HepG2 (cell line): ENCODE measurements around the gene IFT172. TPM values are rescaled to one million over a fixed set of nuclear protein-coding genes. Genes with fewer than 3 reads are reported as not detected.

Experiments used
- FIP1L1 ChIP-seq: fragments of 200-400 bp; formaldehyde crosslinking; IDR thresholded peaks from 2 replicates; pipeline ENCODE4 v1.6.1; 2018; ENCODE audit warnings: low read depth, mild to moderate bottlenecking, low read length, moderate library complexity, borderline replicate concordance; ENCODE audit not compliant: insufficient read depth
- HDAC2 ChIP-seq: sonication (generic); formaldehyde crosslinking; IDR thresholded peaks from 2 replicates; pipeline ENCODE4 v1.4.0; 2020; ENCODE audit warnings: missing genetic modification reagents
- HOXA7 ChIP-seq: sonication (generic); formaldehyde crosslinking; IDR thresholded peaks from 2 replicates; pipeline ENCODE4 v1.8.1; 2022; ENCODE audit warnings: mild to moderate bottlenecking, missing genetic modification reagents, moderate library complexity
- JUNB ChIP-seq: sonication (generic); formaldehyde crosslinking; IDR thresholded peaks from 2 replicates; pipeline ENCODE4 v1.8.0; 2022; ENCODE audit warnings: missing genetic modification reagents, mild to moderate bottlenecking, borderline replicate concordance
- KLF16 ChIP-seq, 2 experiments: sonication (generic) in 1 of 2; formaldehyde crosslinking in 1 of 2; IDR thresholded peaks; 2 replicates each; pipeline versions ENCODE4 v1.6.1 to v1.8.0; 2016 to 2023; ENCODE audit warnings: missing genetic modification reagents in 2 of 2, missing compliant biosample characterization in 1 of 2
- KLF6 ChIP-seq: IDR thresholded peaks from 2 replicates; pipeline ENCODE4 v1.8.0; 2016; ENCODE audit warnings: missing biosample characterization, missing genetic modification reagents
- MTF2 ChIP-seq: sonication (generic); formaldehyde crosslinking; IDR thresholded peaks from 2 replicates; pipeline ENCODE4 v1.5.0; 2020; ENCODE audit warnings: missing genetic modification reagents, borderline replicate concordance
- NKX3-1 ChIP-seq: sonication (generic); formaldehyde crosslinking; IDR thresholded peaks from 2 replicates; pipeline ENCODE4 v1.5.0; 2020; ENCODE audit warnings: missing genetic modification reagents
- TEAD2 ChIP-seq: sonication (generic); formaldehyde crosslinking; IDR thresholded peaks from 2 replicates; pipeline ENCODE4 v1.9.0; 2021; ENCODE audit warnings: missing genetic modification reagents
- THYN1 ChIP-seq: sonication (generic); formaldehyde crosslinking; IDR thresholded peaks from 2 replicates; pipeline ENCODE4 v1.8.1; 2023; ENCODE audit warnings: low read depth, mild to moderate bottlenecking, moderate library complexity, missing genetic modification reagents, borderline replicate concordance
- TRIM24 ChIP-seq: sonication (generic); formaldehyde crosslinking; IDR thresholded peaks from 2 replicates; pipeline ENCODE4 v1.8.0; 2022; ENCODE audit warnings: mild to moderate bottlenecking, missing genetic modification reagents
- TSC22D2 ChIP-seq: sonication (generic); formaldehyde crosslinking; IDR thresholded peaks from 2 replicates; pipeline ENCODE4 v1.5.1; 2020; ENCODE audit warnings: missing genetic modification reagents, mild to moderate bottlenecking, borderline replicate concordance
- ZBTB1 ChIP-seq: sonication (generic); formaldehyde crosslinking; IDR thresholded peaks from 2 replicates; pipeline ENCODE4 v1.4.0; 2020; ENCODE audit warnings: missing genetic modification reagents, borderline replicate concordance
- ZBTB8A ChIP-seq: sonication (generic); formaldehyde crosslinking; IDR thresholded peaks from 2 replicates; pipeline ENCODE4 v1.4.0; 2020; ENCODE audit warnings: mild to moderate bottlenecking, low read depth, missing genetic modification reagents, borderline replicate concordance
- ZFP36 ChIP-seq: fragments of 150-350 bp; IDR thresholded peaks from 2 replicates; pipeline ENCODE4 v1.6.1; 2018; ENCODE audit warnings: borderline replicate concordance, low read length, low read depth; ENCODE audit not compliant: partially characterized antibody
- ZNF124 ChIP-seq: sonication (generic); formaldehyde crosslinking; IDR thresholded peaks from 2 replicates; pipeline ENCODE4 v1.4.0; 2020; ENCODE audit warnings: missing genetic modification reagents
- ZNF230 ChIP-seq: sonication (generic); formaldehyde crosslinking; IDR thresholded peaks from 2 replicates; pipeline ENCODE4 v1.4.0; 2020; ENCODE audit warnings: mild to moderate bottlenecking, missing genetic modification reagents
- ZNF652 ChIP-seq: IDR thresholded peaks from 2 replicates; pipeline ENCODE4 v1.6.1; 2016; ENCODE audit warnings: low read depth, borderline replicate concordance
- ZNF660 ChIP-seq: sonication (generic); formaldehyde crosslinking; IDR thresholded peaks from 2 replicates; pipeline ENCODE4 v1.5.1; 2020; ENCODE audit warnings: mild to moderate bottlenecking, low read depth, missing genetic modification reagents, borderline replicate concordance
- ZNF839 ChIP-seq: sonication (generic); formaldehyde crosslinking; IDR thresholded peaks from 2 replicates; pipeline ENCODE4 v1.4.0; 2020; ENCODE audit warnings: missing genetic modification reagents, mild to moderate bottlenecking, borderline replicate concordance
- polyA plus RNA-seq, 8 experiments: library from polyadenylated mRNA; depleted of rRNA in 3 of 8; stranded (reverse) in 7 of 8; unstranded in 1 of 8; fragments of >200 nt; fragmentation: Illumina TruSeq in 4 of 8; extraction: Trizol in 4 of 8; gene quantifications; 2 replicates each; pipeline versions ENCODE4 v1.2.1 to v1.2.3, GENCODE V29; 2011 to 2016; ENCODE audit warnings: low read depth in 4 of 8, missing spikeins in 1 of 8, mixed read lengths in 1 of 8; ENCODE audit not compliant: insufficient read depth in 1 of 8
- total RNA-seq, 5 experiments: library from RNA; depleted of rRNA; stranded (reverse); fragments of >200 nt; fragmentation: Illumina TruSeq; extraction: Trizol; gene quantifications; 2 replicates each; pipeline ENCODE4 v1.2.3, GENCODE V29; 2016; ENCODE audit warnings: low read depth in 1 of 5
- TF ChIP-seq, protein P1 (sequence below): sonication (generic); formaldehyde crosslinking; IDR thresholded peaks from 2 replicates; pipeline ENCODE4 v1.4.0; 2020; ENCODE audit warnings: mild to moderate bottlenecking, missing genetic modification reagents
- TF ChIP-seq, protein P2 (sequence below): sonication (generic); formaldehyde crosslinking; IDR thresholded peaks from 2 replicates; pipeline ENCODE4 v1.4.0; 2020; ENCODE audit warnings: missing genetic modification reagents, borderline replicate concordance
- TF ChIP-seq, protein P3 (sequence below): sonication (generic); formaldehyde crosslinking; IDR thresholded peaks from 2 replicates; pipeline ENCODE4 v1.5.0; 2020; ENCODE audit warnings: mild to moderate bottlenecking, missing genetic modification reagents

IFT172 gene
- total and polyA plus RNA-seq, 2 of the 13 experiments (the other 11 are each of a cell fraction or from before 2014, with no cell fraction given) = 21.6 to 35.7 TPM

DNA sequence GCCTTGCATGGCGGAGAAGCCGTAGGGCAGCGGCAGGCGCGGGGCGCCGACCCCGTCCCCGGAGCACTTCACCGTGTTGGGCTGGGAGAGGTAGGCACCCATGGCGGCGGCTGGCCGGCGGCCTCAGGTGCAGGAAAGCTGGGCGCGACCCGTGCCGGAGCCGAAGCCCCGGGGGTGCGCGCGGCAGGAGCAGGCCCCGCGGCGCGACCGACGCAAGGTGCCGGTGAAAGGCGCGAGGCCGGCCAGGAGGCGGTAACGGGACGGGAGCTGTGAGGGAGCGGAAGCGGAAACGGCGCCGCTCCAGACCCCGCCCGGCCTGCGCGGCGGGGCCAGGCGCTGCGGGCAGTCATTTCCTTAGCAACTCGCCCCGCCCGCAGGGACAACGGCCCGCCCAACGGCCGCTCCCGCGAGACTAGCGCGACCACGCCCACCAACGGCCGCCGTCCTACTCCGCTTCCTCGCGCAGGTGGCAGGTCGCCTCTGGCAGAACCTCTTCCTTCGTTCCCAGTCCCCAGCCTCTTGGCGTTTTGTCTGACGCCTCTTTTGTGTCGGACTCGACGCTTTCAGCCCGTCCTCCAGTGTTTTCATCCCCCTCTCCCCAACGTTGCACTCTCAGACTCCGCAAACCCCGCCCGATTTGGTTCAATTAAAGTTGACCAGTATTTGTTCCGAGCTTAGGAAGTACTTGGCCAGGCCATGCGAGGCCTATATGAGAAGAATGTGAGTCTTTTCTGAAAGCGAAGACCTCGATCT, 80.0 kb downstream of the IFT172 start, which contains the start of gene PPM1G (continued):
- TF ChIP-seq, protein P1, sequence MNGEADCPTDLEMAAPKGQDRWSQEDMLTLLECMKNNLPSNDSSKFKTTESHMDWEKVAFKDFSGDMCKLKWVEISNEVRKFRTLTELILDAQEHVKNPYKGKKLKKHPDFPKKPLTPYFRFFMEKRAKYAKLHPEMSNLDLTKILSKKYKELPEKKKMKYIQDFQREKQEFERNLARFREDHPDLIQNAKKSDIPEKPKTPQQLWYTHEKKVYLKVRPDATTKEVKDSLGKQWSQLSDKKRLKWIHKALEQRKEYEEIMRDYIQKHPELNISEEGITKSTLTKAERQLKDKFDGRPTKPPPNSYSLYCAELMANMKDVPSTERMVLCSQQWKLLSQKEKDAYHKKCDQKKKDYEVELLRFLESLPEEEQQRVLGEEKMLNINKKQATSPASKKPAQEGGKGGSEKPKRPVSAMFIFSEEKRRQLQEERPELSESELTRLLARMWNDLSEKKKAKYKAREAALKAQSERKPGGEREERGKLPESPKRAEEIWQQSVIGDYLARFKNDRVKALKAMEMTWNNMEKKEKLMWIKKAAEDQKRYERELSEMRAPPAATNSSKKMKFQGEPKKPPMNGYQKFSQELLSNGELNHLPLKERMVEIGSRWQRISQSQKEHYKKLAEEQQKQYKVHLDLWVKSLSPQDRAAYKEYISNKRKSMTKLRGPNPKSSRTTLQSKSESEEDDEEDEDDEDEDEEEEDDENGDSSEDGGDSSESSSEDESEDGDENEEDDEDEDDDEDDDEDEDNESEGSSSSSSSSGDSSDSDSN (CRISPR knock-in tag) = peak; percentile 93
- TF ChIP-seq, protein P2, sequence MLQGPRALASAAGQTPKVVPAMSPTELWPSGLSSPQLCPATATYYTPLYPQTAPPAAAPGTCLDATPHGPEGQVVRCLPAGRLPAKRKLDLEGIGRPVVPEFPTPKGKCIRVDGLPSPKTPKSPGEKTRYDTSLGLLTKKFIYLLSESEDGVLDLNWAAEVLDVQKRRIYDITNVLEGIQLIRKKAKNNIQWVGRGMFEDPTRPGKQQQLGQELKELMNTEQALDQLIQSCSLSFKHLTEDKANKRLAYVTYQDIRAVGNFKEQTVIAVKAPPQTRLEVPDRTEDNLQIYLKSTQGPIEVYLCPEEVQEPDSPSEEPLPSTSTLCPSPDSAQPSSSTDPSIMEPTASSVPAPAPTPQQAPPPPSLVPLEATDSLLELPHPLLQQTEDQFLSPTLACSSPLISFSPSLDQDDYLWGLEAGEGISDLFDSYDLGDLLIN = no peak; the same call in 1 of the 2 replicates
- TF ChIP-seq ZBTB1 (CRISPR knock-in tag) = 0 out of 2 replicates have a peak, but pooled peaks have one; percentile 21
- TF ChIP-seq MTF2 (CRISPR knock-in tag) = 0 out of 2 replicates have a peak, but pooled peaks have one; percentile 24
- TF ChIP-seq FIP1L1 = peak; percentile 83; the same call in 1 of the 2 replicates
- peak; percentile 86 for TF ChIP-seq KLF6 (CRISPR knock-in tag)
- TF ChIP-seq TEAD2 (CRISPR knock-in tag) = peak; percentile 90; the same call in 1 of the 2 replicates
- peak; percentile 92 for TF ChIP-seq ZNF230 (CRISPR knock-in tag)
- TF ChIP-seq TSC22D2 (CRISPR knock-in tag) = peak; percentile 81; the same call in 1 of the 2 replicates
- no peak for TF ChIP-seq TRIM24
- TF ChIP-seq ZNF660 (CRISPR knock-in tag) = no peak
- TF ChIP-seq ZNF124 (CRISPR knock-in tag) = peak; percentile 82
- TF ChIP-seq ZBTB8A (CRISPR knock-in tag) = no peak
- peak; percentile 90; the same call in 1 of the 2 replicates for TF ChIP-seq NKX3-1
- TF ChIP-seq ZNF839 (CRISPR knock-in tag) = peak; percentile 19; the same call in 1 of the 2 replicates
- peak; percentile 29 to 96 for TF ChIP-seq KLF16 (CRISPR knock-in tag; IDR thresholded peaks at IDR 0.05)
- no peak for TF ChIP-seq HOXA7 (CRISPR knock-in tag)
- TF ChIP-seq HDAC2 (CRISPR knock-in tag) = peak; percentile 57; the same call in 1 of the 2 replicates
- TF ChIP-seq, protein P3, sequence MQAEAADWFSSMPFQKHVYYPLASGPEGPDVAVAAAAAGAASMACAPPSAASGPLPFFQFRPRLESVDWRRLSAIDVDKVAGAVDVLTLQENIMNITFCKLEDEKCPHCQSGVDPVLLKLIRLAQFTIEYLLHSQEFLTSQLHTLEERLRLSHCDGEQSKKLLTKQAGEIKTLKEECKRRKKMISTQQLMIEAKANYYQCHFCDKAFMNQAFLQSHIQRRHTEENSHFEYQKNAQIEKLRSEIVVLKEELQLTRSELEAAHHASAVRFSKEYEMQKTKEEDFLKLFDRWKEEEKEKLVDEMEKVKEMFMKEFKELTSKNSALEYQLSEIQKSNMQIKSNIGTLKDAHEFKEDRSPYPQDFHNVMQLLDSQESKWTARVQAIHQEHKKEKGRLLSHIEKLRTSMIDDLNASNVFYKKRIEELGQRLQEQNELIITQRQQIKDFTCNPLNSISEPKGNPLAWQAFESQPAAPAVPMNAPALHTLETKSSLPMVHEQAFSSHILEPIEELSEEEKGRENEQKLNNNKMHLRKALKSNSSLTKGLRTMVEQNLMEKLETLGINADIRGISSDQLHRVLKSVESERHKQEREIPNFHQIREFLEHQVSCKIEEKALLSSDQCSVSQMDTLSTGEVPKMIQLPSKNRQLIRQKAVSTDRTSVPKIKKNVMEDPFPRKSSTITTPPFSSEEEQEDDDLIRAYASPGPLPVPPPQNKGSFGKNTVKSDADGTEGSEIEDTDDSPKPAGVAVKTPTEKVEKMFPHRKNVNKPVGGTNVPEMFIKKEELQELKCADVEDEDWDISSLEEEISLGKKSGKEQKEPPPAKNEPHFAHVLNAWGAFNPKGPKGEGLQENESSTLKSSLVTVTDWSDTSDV (CRISPR knock-in tag) = peak; percentile 92; the same call in 1 of the 2 replicates
- TF ChIP-seq THYN1 (CRISPR knock-in tag) = 0 out of 2 replicates have a peak, but pooled peaks have one; percentile 29
- no peak for TF ChIP-seq JUNB (CRISPR knock-in tag)
- no peak for TF ChIP-seq ZFP36
- TF ChIP-seq ZNF652 (CRISPR knock-in tag) = no peak
